Trophoblast cell (in vitro differentiated cells and primary cell): ENCODE results near the gene ZFTA.

Source experiments
- DNase-seq, 2 donors: peaks; one replicate each; pipeline ENCODE4 v3.0.0-alpha.2; 2016
- H2AFZ ChIP-seq: 2 replicates; pipeline ENCODE4 v1.6.1; 2013; ENCODE audit warnings: low read length, moderate library complexity, mild to moderate bottlenecking; ENCODE audit not compliant: insufficient read depth, poor library complexity
- H2AK5ac ChIP-seq: 2 replicates; pipeline ENCODE4 v1.6.1; 2013; ENCODE audit warnings: mild to moderate bottlenecking, low read length
- H2BK120ac ChIP-seq: 2 replicates; pipeline ENCODE4 v1.6.1; 2013; ENCODE audit warnings: low read length, mild to moderate bottlenecking, moderate library complexity; ENCODE audit not compliant: insufficient read depth, poor library complexity
- H2BK12ac ChIP-seq: 2 replicates; pipeline ENCODE4 v1.6.1; 2013; ENCODE audit warnings: mild to moderate bottlenecking, low read length, moderate library complexity
- H2BK5ac ChIP-seq: 2 replicates; pipeline ENCODE4 v1.6.1; 2013; ENCODE audit warnings: low read length, low read depth, moderate library complexity, mild to moderate bottlenecking; ENCODE audit not compliant: poor library complexity
- H3K14ac ChIP-seq: 2 replicates; pipeline ENCODE4 v1.6.1; 2013; ENCODE audit warnings: mild to moderate bottlenecking, low read length
- H3K18ac ChIP-seq: 2 replicates; pipeline ENCODE4 v1.6.1; 2013; ENCODE audit warnings: mild to moderate bottlenecking, low read length
- H3K23ac ChIP-seq: 2 replicates; pipeline ENCODE4 v1.6.1; 2013; ENCODE audit warnings: low read length
- H3K27ac ChIP-seq: 2 replicates; pipeline ENCODE4 v1.5.1; 2013; ENCODE audit warnings: low read depth, mild to moderate bottlenecking, inconsistent platforms, low read length, moderate library complexity
- H3K27me3 ChIP-seq: 2 replicates; pipeline ENCODE4 v1.6.1; 2013; ENCODE audit warnings: inconsistent platforms, mild to moderate bottlenecking, low read length, moderate library complexity; ENCODE audit not compliant: insufficient read depth
- H3K36me3 ChIP-seq, 2 experiments: 1 replicate in 1 of 2; 2 replicates in 1 of 2; pipeline ENCODE4 v1.6.1; 2013; ENCODE audit warnings: low read length in 2 of 2, mild to moderate bottlenecking in 2 of 2, moderate library complexity in 1 of 2; ENCODE audit not compliant: insufficient read depth in 2 of 2, control insufficient read depth in 1 of 2
- H3K4ac ChIP-seq: 2 replicates; pipeline ENCODE4 v1.6.1; 2013; ENCODE audit warnings: low read depth, mild to moderate bottlenecking, low read length, moderate library complexity
- H3K4me1 ChIP-seq, 2 experiments: 1 replicate in 1 of 2; 2 replicates in 1 of 2; pipeline ENCODE4 v1.6.1; 2013; ENCODE audit warnings: low read length in 2 of 2, mild to moderate bottlenecking in 2 of 2, moderate library complexity in 1 of 2; ENCODE audit not compliant: insufficient read depth in 2 of 2, control insufficient read depth in 1 of 2
- H3K4me2 ChIP-seq: 2 replicates; pipeline ENCODE4 v1.6.1; 2013; ENCODE audit warnings: inconsistent platforms, mild to moderate bottlenecking, low read length, moderate library complexity
- H3K4me3 ChIP-seq: 2 replicates; pipeline ENCODE4 v1.5.1; 2013; ENCODE audit warnings: mild to moderate bottlenecking, low read depth, low read length, inconsistent platforms
- H3K79me1 ChIP-seq: one replicate; pipeline ENCODE4 v1.6.1; 2013; ENCODE audit warnings: low read length
- H3K79me2 ChIP-seq: 2 replicates; pipeline ENCODE4 v1.6.1; 2013; ENCODE audit warnings: low read length, mild to moderate bottlenecking; ENCODE audit not compliant: control insufficient read depth, insufficient read depth, poor library complexity
- H3K9ac ChIP-seq: 2 replicates; pipeline ENCODE4 v1.6.1; 2013; ENCODE audit warnings: mild to moderate bottlenecking, low read length
- H3K9me3 ChIP-seq: 2 replicates; pipeline ENCODE4 v1.6.1; 2013; ENCODE audit warnings: low read depth, mild to moderate bottlenecking, control low read depth, inconsistent platforms, low read length; ENCODE audit not compliant: insufficient read depth
- H4K12ac ChIP-seq: 2 replicates; pipeline ENCODE4 v1.6.1; 2013; ENCODE audit warnings: low read depth, mild to moderate bottlenecking, low read length, moderate library complexity
- H4K8ac ChIP-seq: 2 replicates; pipeline ENCODE4 v1.6.1; 2013; ENCODE audit warnings: low read depth, mild to moderate bottlenecking, low read length, moderate library complexity
- H4K91ac ChIP-seq: one replicate; pipeline ENCODE4 v1.6.1; 2013; ENCODE audit warnings: low read depth, mild to moderate bottlenecking, low read length, moderate library complexity
- WGBS: extraction: QIAGEN DNeasy Blood & Tissue Kit; methylation state at CpG from one replicate; pipeline ENCODE4 v1.1.7; 2013; ENCODE audit warnings: missing lambda C conversion rate; ENCODE audit not compliant: insufficient read length, insufficient coverage; ENCODE audit errors: extremely low coverage; 5-methylcytosine and 5-hydroxymethylcytosine counted together

Gene ZFTA

DNA sequence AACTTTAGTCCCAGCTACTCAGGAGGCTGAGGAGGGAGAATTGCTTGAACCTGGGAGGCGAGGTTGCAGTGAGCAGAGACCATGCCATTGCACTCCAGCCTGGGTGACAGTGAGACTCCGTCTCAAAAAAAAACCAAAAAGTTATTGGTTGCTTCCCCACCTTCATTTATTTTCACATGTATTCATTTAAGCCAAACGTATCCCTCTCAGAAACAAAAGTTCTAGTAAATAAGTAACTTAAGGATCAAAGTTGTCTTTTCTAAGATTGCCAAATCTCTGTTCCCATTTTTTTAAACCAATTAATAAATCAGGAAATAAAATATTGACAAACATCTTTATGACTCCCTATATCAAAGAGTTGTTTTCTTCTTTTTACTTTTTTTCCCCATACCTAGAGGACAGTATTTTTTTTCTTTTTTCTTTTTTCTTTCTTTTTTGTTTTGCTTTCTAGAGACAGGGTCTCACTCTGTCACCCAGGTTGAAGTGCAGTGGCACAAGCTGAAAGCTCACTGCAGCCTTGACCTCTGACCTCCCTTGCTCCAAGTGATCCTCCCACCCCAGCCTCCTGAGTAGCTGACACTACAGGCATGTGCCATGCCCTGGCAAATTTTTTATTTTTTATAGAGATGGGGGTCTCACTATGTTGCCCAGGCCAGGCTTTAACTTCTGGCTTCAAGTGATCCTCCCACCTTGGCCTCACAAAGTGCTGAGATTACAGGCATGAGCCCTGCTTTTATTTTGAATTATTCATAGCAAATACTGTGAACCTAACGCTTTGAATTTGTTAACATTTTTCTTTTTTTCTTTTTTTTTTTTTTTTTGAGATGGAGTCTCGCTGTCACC is 11.4 kb downstream of the ZFTA start:
- no peak overlapping the region for H3K9ac ChIP-seq
- no peak overlapping the region for H4K91ac ChIP-seq
- H3K79me1 ChIP-seq: no peaks in the 10 kb centered on the region
- no peak overlapping the region for H2AFZ ChIP-seq
- H3K4me2 ChIP-seq: no peak overlapping the region
- no peak overlapping the region for H3K4me3 ChIP-seq
- H2AK5ac ChIP-seq: no peak overlapping the region
- H3K36me3 ChIP-seq: peaks cover 17 to 20% of the 10 kb centered on the region in 2 experiments
- H2BK120ac ChIP-seq: no peak overlapping the region
- H3K79me2 ChIP-seq: no peaks in the 10 kb centered on the region
- H4K12ac ChIP-seq: no peak overlapping the region
- no peak overlapping the region for H4K8ac ChIP-seq
- H3K27me3 ChIP-seq: no peaks in the 10 kb centered on the region
- no peak overlapping the region for H3K14ac ChIP-seq
- H3K9me3 ChIP-seq: no peaks in the 10 kb centered on the region
- H3K4me1 ChIP-seq: peaks cover 0 to 3% of the 10 kb centered on the region in 2 experiments
- no peak overlapping the region for H3K23ac ChIP-seq
- WGBS: no CpG with 5 or more reads among the region's 5 CpGs
- H3K27ac ChIP-seq: no peak overlapping the region
- H3K4ac ChIP-seq: no peak overlapping the region
- no peak for DNase-seq
- no peak overlapping the region for H3K18ac ChIP-seq
- H2BK12ac ChIP-seq: no peak overlapping the region
- no peak overlapping the region for H2BK5ac ChIP-seq

DNA sequence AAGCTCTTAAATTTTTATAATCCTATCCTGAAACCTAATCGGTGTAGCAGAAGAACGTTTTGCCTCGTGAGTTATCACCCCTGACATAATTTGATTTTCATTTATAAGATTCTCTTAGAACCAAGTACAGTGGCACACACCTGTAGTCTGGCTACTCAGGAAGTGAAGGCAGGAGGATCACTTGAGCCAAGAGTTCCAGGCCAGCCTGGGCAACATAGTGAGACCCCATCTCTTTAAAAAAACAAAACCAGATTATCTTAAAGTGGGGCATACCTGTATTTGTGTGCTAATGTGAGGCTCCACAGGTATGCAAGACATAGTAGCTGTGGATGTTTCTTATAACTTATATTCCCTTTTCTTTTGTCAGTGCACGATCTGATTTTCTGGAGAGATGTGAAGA is 19.0 kb downstream of the ZFTA start:
- Histone ChIP-seq H4K91ac (no peak overlapping the region), H3K4me2 (no peak overlapping the region), H2BK5ac (no peak overlapping the region), H2AFZ (no peak overlapping the region), H3K27ac (no peak overlapping the region), H3K79me2 (no peaks in the 10 kb centered on the region), H3K23ac (no peak overlapping the region), H2BK12ac (no peak overlapping the region), H4K8ac (no peak overlapping the region), H3K27me3 (no peaks in the 10 kb centered on the region), H3K14ac (no peak overlapping the region), H3K4me1 (no peaks in the 10 kb centered on the region), H3K9ac (no peak overlapping the region), H3K18ac (no peak overlapping the region), H3K4ac (no peak overlapping the region), H3K9me3 (no peaks in the 10 kb centered on the region), H3K79me1 (no peaks in the 10 kb centered on the region), H2AK5ac (no peak overlapping the region), H3K36me3 (peaks cover 10 to 13% of the 10 kb centered on the region in 2 experiments), H2BK120ac (no peak overlapping the region), H3K4me3 (no peak overlapping the region), H4K12ac (no peak overlapping the region)
- DNase-seq: no peak
- no CpG with 5 or more reads among the region's 4 CpGs for WGBS

DNA sequence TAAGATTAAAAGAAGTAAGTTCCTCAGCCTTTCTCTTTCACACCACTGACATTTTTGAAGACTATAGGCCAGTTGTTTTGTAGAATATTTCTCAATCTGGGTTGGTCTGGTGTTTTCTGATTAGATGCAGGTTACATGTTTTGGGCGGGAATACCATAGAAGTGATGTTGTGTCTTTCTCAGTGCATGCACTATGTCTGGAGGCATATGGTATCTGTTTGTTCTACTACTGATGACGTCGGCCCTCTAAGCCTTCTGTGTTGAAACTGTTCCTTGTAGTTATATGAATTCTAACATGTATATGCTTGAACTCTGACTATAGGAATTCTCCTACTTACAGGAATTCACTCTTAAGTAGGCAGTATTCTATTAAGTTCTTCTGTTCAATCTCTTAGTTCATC is 21.6 kb downstream of the ZFTA start:
- no peak overlapping the region for H2BK5ac ChIP-seq
- no peaks in the 10 kb centered on the region for H3K27me3 ChIP-seq
- H3K4ac ChIP-seq: no peak overlapping the region
- H2BK12ac ChIP-seq: no peak overlapping the region
- H3K18ac ChIP-seq: no peak overlapping the region
- H3K9me3 ChIP-seq: no peaks in the 10 kb centered on the region
- no peak overlapping the region for H2BK120ac ChIP-seq
- H3K4me1 ChIP-seq: no peaks in the 10 kb centered on the region
- no peak overlapping the region for H2AK5ac ChIP-seq
- H3K4me3 ChIP-seq: no peak overlapping the region
- H3K9ac ChIP-seq: no peak overlapping the region
- H4K8ac ChIP-seq: no peak overlapping the region
- no peak overlapping the region for H3K23ac ChIP-seq
- no peak overlapping the region for H2AFZ ChIP-seq
- no peak overlapping the region for H3K27ac ChIP-seq
- DNase-seq: peak in 1 of 2 donors; percentile 31
- WGBS: no CpG with 5 or more reads among the region's 3 CpGs
- H4K12ac ChIP-seq: no peak overlapping the region
- no peak overlapping the region for H3K4me2 ChIP-seq
- peaks cover 9 to 10% of the 10 kb centered on the region in 2 experiments for H3K36me3 ChIP-seq
- no peak overlapping the region for H3K14ac ChIP-seq
- no peaks in the 10 kb centered on the region for H3K79me2 ChIP-seq
- no peak overlapping the region for H4K91ac ChIP-seq
- no peaks in the 10 kb centered on the region for H3K79me1 ChIP-seq

DNA sequence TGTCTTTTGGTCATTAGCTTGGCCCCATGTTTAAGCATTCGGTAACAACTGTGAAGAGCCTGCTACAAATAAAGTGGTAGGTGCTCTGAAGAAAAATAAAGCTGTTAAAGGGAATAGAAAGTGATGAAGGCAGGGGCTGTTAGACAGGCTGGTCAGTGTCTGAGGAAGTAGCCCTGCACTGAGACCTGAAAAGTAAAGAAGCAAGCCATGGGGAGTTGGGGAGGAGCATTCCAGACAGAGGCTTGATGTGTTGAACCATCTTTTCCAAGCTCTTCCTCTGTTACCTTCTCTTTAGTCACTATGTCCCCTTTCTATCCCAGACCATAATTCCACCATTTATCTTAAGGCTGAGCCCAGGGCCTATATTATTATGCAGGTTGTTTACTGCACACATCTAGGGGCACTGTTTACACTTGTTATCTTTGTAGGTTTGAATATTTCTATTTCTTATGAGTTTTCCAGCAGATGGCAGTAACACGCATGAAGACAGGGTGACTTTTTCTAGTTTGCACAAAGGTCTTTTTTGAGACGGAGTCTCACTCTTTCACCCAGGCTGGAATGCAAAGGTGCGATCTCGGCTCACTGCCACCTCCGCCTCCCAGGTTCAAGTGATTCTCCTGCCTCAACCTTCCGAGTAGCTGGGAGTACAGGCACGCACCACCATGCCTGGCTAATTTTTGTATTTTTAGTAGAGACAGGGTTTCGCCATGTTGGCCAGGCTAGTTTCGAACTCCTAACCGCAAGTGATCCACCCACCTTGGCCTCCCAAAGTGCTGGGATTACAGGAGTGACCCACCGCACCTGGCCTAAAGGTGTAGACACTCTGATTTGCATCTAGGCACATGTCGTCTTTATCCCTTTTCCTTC is 23.0 kb downstream of the ZFTA start:
- no peak overlapping the region for H3K4ac ChIP-seq
- no peak overlapping the region for H4K12ac ChIP-seq
- no CpG with 5 or more reads among the region's 13 CpGs for WGBS
- H2AFZ ChIP-seq: no peak overlapping the region
- H4K8ac ChIP-seq: no peak overlapping the region
- no peak overlapping the region for H3K23ac ChIP-seq
- no peak overlapping the region for H2BK12ac ChIP-seq
- H3K4me3 ChIP-seq: no peak overlapping the region
- no peak overlapping the region for H3K4me2 ChIP-seq
- H3K14ac ChIP-seq: no peak overlapping the region
- H3K79me1 ChIP-seq: no peaks in the 10 kb centered on the region
- H2AK5ac ChIP-seq: no peak overlapping the region
- no peaks in the 10 kb centered on the region for H3K4me1 ChIP-seq
- no peaks in the 10 kb centered on the region for H3K27me3 ChIP-seq
- H4K91ac ChIP-seq: no peak overlapping the region
- no peaks in the 10 kb centered on the region for H3K9me3 ChIP-seq
- peaks cover 2 to 6% of the 10 kb centered on the region in 2 experiments for H3K36me3 ChIP-seq
- no peak overlapping the region for H3K9ac ChIP-seq
- H2BK5ac ChIP-seq: no peak overlapping the region
- H3K27ac ChIP-seq: no peak overlapping the region
- no peaks in the 10 kb centered on the region for H3K79me2 ChIP-seq
- no peak overlapping the region for H2BK120ac ChIP-seq
- H3K18ac ChIP-seq: no peak overlapping the region
- DNase-seq: peak in 1 of 2 donors; percentile 40
